Adipose tissue (tissue), 3 donors: ENCODE data around the gene DAB2IP. TPM values are rescaled to one million over a fixed set of nuclear protein-coding genes. Genes with fewer than 3 reads are reported as not detected.

Experiments
- H3K27ac ChIP-seq: one replicate; pipeline ENCODE4 v1.5.1; 2013; ENCODE audit warnings: low read depth, low read length
- WGBS, 3 donors: extraction: QIAGEN DNeasy Blood & Tissue Kit; methylation state at CpG; one replicate each; pipeline ENCODE4 v1.1.7; 2013; 5-methylcytosine and 5-hydroxymethylcytosine counted together
- polyA plus RNA-seq, 3 donors: library from polyadenylated mRNA; stranded (reverse); fragments of 200-250 nt; gene quantifications; one replicate each; pipeline ENCODE4 v1.2.3, GENCODE V29; 2013
- donor health status: healthy with polysubstance abuse.
- donor health status: Bipolar disorder and iron deficiency.
- donor health status: healthy.

Gene DAB2IP
- polyA plus RNA-seq, 3 donors, result 9.7 to 29.9 (median 20.6) TPM

DNA sequence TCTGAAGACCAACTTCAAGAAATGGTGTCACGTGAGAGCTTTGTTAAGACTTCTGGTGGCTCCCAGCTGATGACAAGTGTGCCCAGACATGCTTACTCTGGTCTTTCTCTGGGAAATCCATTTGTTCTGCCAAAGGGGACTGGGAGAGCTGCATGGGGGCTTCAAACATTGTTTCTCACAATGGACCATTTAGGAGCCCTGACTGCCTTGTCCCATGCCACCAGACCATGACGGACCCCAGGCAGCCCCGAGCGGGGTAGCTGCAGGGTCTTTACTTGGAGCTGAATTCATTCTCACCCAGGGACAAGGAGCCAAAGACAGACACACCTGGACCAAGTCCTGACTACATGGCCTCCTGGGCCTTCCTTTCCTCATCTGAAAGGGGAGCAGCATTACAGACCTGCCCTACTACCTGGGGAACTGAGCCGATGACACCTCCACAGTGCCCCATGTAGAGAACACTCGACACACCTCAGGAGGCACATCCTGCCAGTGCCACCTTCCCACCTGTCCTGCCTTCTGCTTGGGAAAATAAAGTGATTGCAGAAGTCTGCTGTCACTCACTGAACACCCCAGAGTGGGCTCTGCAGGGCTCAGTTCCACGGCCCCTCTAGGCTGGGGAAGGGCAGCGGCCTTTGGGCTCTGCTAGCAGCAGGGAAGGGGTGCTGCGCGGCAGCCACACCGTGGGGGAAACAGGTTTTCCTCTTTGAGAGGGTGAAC lies 169.0 kb downstream of the DAB2IP start:
- H3K27ac ChIP-seq, result no peak overlapping the region
- 92 to 95% (median 93%) methylated on average over 11 of the region's 11 CpGs for WGBS, 3 donors

DNA sequence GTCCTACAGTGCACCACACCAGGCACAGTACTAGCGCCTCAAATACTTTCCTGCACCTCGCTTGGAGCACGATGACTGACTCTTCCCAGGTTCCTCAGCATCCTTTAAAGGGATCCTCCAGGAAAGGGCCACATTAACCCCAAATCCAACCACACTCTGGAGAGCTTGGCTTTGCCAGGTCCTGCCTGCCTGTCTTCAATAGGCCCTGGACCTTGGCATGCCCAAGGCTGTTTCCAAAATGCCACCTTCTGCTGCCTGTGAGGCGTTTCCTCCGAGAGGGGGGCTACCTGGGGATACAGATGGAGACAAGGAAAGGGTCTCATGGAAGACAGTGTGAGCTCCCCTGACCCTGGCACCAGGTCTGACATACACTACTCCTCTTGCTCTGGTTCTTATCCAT lies 169.9 kb downstream of the DAB2IP start:
- H3K27ac ChIP-seq, result no peak overlapping the region
- 94 to 96% (median 94%) methylated on average over 5 of the region's 5 CpGs for WGBS, 3 donors

DNA sequence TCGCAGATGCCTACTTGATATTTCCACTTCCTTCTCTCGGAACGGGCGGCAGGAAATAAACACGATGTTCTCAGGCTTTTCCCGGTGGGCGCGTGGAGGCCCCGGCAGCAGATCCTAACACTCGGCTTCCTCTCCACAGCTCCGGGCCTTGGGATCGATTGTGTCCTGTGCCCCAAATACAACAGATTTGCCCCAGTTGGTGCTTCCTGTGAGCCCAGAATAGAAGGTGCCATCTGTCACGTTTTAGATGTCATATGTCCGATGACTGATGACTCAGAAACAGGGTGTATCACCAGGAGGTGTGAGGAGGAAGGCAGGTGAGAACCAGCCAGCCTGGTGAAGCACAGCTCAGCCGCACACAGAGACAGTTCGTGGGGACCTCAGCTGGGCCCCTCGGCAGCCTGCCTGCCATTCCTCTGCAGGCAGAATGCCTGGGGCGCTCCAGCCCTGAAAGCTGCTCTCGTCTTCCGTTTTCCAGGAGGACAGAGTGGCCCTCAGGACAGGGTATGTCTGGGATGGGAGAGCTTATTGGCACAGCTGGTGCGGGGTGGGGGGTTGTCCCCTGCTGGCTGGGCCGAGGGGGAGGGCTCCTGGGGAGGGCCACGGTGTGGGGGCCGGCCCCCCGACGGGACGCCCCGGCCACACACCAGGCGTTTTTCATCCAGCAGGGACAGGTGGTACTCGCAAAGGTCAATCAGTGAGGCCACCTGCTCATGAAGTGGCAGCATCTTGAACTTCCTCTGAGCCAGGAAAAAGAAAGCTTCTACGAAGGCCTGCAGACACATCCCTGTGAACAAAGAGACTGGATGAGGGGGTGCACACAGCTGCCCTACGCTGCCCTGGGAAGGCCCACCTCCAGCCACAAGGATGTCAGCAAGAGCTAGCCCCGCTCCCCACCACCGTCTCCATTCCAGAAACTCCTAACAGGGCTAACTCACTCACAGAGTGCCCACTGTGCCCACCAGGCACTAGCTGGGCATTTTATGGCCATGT lies 171.0 kb downstream of the DAB2IP start:
- 80 to 89% (median 83%) methylated on average over 34 of the region's 34 CpGs for WGBS, 3 donors
- H3K27ac ChIP-seq, result no peak overlapping the region

GRCh38 chr9:121823451-121824169 lies 172.2 kb downstream of the DAB2IP start:
- H3K27ac ChIP-seq, result no peak overlapping the region
- 95 to 97% (median 97%) methylated on average over 13 of the region's 13 CpGs for WGBS, 3 donors

DNA sequence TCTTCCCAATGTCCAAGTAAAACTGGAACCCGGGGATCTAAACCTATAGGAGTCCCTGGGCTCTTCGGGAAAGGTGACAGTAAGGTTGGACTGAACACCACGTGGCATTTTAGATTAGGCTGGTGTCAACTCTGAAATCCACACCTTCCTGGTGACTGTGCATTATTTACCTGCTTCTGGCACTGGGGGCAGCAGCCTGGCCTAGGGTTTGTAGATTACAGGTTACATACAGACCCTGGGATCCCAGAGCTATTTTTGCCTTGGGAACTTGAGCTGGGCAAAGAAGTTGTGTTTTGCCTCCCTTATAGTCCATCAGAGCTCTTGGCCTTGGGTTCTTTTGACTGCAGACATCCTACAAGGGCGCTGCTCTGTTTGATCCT lies 173.2 kb downstream of the DAB2IP start:
- H3K27ac ChIP-seq, result no peak overlapping the region
- 62 to 86% (median 82%) methylated on average over 4 of the region's 4 CpGs for WGBS, 3 donors

DNA sequence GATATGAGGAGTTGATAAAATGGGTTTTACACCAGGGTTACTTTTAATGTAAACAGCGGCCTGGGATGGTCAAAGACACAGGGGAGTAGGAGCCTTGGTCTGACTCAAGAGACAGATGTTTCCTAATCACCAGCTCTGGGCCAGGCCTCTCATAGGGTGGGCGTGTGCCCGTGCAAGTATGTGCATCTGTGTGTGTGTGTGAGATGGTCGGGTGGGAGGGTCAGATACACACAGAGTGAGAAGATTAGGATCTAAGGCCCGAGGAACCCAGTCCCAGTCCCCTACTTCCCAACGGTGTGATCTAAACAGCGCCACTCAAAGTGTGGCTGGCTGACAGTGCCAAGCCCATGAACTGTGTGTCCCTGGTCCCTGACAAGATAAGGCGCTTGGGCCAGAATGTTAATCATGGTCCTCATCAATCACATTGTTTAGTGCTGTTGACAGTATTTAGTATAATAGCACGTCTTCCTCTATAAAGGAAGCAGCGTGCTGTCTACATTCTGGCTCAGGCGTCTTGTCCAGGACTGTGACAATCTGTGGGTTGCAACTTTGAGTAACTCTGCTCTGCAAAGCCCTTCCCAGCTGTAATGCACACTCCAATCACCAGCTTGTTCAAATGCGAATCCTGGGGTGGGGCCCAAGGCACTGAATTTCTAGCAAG lies 173.7 kb downstream of the DAB2IP start:
- WGBS, 3 donors, result 79 to 83% (median 79%) methylated on average over 12 of the region's 12 CpGs
- no peak overlapping the region for H3K27ac ChIP-seq

DNA sequence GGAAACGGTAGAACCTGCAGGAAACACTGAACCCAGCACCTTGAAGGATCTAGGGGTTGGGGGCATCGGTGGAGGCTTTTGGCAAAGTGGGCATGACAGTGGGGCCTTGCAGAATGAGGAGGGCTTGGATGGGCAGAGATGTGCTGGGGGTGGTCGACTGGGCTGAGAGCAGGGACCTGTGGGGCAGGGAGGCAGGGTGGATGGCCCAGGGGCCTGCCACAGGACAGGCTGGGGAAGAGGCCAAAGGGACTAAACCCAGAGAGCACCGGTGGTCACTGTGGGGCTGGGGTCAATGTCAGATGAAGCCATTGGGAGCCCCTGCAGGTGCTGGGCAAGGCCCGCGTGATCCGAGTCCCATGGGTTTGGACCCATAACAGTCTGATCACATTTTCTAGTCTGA lies 175.3 kb downstream of the DAB2IP start:
- H3K27ac ChIP-seq, result no peak overlapping the region
- 88 to 94% (median 91%) methylated on average over 7 of the region's 7 CpGs for WGBS, 3 donors

DNA sequence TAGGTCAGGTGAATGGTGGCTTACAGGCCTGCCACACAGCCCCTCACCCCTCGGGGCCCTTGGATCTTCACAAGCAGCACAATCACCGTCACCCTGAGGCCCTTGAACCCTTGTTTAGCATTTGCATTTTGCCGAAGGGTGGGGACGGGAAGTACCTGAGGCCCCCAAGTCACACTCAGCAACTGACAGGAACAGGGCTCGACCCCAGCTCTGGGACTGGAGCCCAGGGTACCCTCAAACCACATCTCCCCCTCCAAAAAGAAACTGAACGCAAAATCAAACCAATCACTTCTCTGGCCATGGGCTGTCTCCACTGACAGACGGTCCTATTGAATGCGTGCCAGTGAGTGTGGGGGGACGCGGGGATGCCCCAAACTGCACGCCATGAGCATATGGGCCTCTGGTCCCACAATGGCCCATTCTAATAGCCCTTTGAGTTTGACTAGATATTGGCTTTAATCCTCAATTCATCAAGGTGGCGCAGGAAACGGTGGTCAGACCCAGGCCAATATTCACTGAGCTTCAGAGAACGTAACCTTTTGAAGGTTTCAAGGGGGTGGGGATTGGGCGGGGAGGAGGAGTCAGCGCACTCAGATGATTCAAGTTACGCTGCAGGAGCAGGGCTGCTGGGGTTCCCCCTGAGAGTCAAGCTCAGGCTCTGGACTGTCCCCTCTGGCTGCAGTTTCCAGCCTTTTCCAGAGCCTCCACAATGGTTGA lies 176.0 kb downstream of the DAB2IP start:
- no peak overlapping the region for H3K27ac ChIP-seq
- WGBS, 3 donors, result 92 to 95% (median 93%) methylated on average over 17 of the region's 17 CpGs

- H3K27ac ChIP-seq, result no peak overlapping the region
- WGBS, 3 donors, result 83 to 93% (median 83%) methylated on average over 3 of the region's 3 CpGs
Measured at GRCh38 chr9:121830441-121831140, 179.2 kb downstream of the DAB2IP start.

DNA sequence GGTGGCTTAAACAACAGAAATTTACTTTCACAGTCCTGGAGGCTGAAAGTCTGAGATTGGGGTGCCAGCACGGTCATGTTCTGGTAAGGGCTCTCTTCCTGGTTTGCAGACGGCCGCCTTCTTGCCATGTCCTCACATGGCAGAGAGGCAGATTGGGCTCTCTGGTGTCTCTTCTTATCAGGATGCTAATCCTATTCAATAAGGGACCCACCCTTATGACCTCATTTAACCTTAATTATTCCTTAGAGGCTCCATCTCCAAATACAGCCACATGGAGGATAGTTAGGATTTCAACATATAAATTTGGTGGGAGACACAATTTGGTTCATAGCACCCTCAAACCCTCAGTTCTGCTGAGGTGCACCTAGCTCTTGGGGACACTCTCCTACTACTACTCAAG lies 180.4 kb downstream of the DAB2IP start:
- no peak overlapping the region for H3K27ac ChIP-seq
- 97 to 100% (median 98%) methylated on average over 3 of the region's 3 CpGs for WGBS, 3 donors

DNA sequence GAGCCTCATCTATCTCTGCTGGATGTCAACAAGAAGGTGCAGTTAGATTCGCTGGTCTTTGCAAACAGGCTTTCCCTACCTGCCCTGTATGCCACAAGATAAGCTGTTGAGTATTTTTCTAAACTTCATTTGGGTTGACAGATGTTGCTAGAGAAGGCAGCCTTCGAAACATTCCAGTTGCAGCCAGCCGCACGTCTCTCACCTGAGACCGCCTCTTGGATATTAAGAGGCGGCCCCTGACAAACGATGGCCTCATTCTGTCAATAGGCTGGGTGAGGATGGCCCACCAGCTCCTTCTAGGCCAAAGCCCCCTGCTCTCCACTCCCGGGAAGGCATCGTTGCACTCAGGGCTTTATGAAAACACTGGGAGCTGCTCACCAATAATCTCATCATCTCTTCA lies 181.6 kb downstream of the DAB2IP start:
- 93 to 94% (median 94%) methylated on average over 9 of the region's 9 CpGs for WGBS, 3 donors
- no peak overlapping the region for H3K27ac ChIP-seq

Other genes starting within 250 kb of the DAB2IP start
- 10 to 100 TPM in 1 of 3 donors, 1 to 10 TPM in 1, under 1 TPM in 1; 0.62 to 37.5 (median 3.7) TPM for gene GGTA1, start 151.8 kb upstream of the DAB2IP start, polyA plus RNA-seq